SU-DHL-6 (cell line): Measurements from ENCODE around the gene EFCAB6.

Experiments
- H2AFZ ChIP-seq: fragments of 200-600 bp; sonication (generic); 2 replicates; pipeline ENCODE4 v1.6.1; 2014; ENCODE audit warnings: low read depth, mild to moderate bottlenecking, moderate library complexity, mixed read lengths, antibody characterized with exemption, low read length; ENCODE audit not compliant: severe bottlenecking
- H3F3A ChIP-seq: fragments of 200-600 bp; shearing (Covaris generic); 2 replicates; pipeline ENCODE4 v1.6.0; 2016; ENCODE audit warnings: antibody characterized with exemption, mild to moderate bottlenecking; ENCODE audit not compliant: insufficient read depth
- H3K27ac ChIP-seq: fragments of 200-600 bp; sonication (generic); 2 replicates; pipeline ENCODE4 v1.5.1; 2016; ENCODE audit warnings: low read depth, mild to moderate bottlenecking, low read length, moderate library complexity, mixed read lengths
- H3K27me3 ChIP-seq: fragments of 200-600 bp; sonication (generic), shearing (Covaris generic); 2 replicates; pipeline ENCODE4 v1.6.0; 2014; ENCODE audit warnings: mild to moderate bottlenecking, low read length
- H3K36me3 ChIP-seq: fragments of 200-600 bp; sonication (generic); 2 replicates; pipeline ENCODE4 v1.6.1; 2014; ENCODE audit warnings: mild to moderate bottlenecking, low read length, mixed read lengths
- H3K4me2 ChIP-seq: fragments of 300-600, 200-600 bp; shearing (Covaris generic), sonication (generic); 2 replicates; pipeline ENCODE4 v1.6.0; 2014; ENCODE audit warnings: low read length, low read depth, mild to moderate bottlenecking; ENCODE audit not compliant: poor library complexity, severe bottlenecking
- H3K4me3 ChIP-seq: fragments of 200-600 bp; sonication (generic); 2 replicates; pipeline ENCODE4 v1.5.1; 2014; ENCODE audit warnings: antibody characterized with exemption, low read length, mild to moderate bottlenecking, mixed read lengths; ENCODE audit not compliant: insufficient read depth, poor library complexity, severe bottlenecking
- H3K79me2 ChIP-seq: fragments of 200-600 bp; sonication (generic); 2 replicates; pipeline ENCODE4 v1.6.1; 2014; ENCODE audit warnings: mild to moderate bottlenecking, low read length, moderate library complexity; ENCODE audit not compliant: insufficient read depth
- H3K9ac ChIP-seq: fragments of 200-600 bp; sonication (generic); 2 replicates; pipeline ENCODE4 v1.7.0; 2014; ENCODE audit warnings: mild to moderate bottlenecking, low read length
- H3K9me2 ChIP-seq: fragments of 200-600 bp; sonication (generic); replicated peaks from 2 replicates; pipeline ENCODE4 v1.6.1; 2014; ENCODE audit warnings: low read length; ENCODE audit not compliant: insufficient read depth
- H3K9me3 ChIP-seq: fragments of 200-600 bp; sonication (generic); 2 replicates; pipeline ENCODE4 v1.6.1; 2014; ENCODE audit warnings: low read length, mixed read lengths; ENCODE audit not compliant: insufficient read depth
- H4K20me1 ChIP-seq: fragments of 200-600 bp; sonication (generic); 2 replicates; pipeline ENCODE4 v1.6.1; 2014; ENCODE audit warnings: low read depth, mild to moderate bottlenecking, antibody characterized with exemption, low read length, moderate library complexity, mixed read lengths
- EZH2phosphoT487 ChIP-seq: fragments of 200-600 bp; sonication (generic), shearing (Covaris generic); conservative IDR thresholded peaks from 2 replicates; pipeline ENCODE4 v1.6.1; 2018; ENCODE audit warnings: mild to moderate bottlenecking, antibody characterized with exemption, low read length, moderate library complexity, mixed read lengths
- TF ChIP-seq, protein P1 (sequence below): fragments of 200-600 bp; sonication (generic); IDR thresholded peaks from one replicate; pipeline ENCODE4 v1.5.1; 2017; ENCODE audit warnings: antibody characterized with exemption, mild to moderate bottlenecking, low read length, moderate library complexity; ENCODE audit not compliant: insufficient read depth, poor library complexity, severe bottlenecking

Gene EFCAB6

DNA sequence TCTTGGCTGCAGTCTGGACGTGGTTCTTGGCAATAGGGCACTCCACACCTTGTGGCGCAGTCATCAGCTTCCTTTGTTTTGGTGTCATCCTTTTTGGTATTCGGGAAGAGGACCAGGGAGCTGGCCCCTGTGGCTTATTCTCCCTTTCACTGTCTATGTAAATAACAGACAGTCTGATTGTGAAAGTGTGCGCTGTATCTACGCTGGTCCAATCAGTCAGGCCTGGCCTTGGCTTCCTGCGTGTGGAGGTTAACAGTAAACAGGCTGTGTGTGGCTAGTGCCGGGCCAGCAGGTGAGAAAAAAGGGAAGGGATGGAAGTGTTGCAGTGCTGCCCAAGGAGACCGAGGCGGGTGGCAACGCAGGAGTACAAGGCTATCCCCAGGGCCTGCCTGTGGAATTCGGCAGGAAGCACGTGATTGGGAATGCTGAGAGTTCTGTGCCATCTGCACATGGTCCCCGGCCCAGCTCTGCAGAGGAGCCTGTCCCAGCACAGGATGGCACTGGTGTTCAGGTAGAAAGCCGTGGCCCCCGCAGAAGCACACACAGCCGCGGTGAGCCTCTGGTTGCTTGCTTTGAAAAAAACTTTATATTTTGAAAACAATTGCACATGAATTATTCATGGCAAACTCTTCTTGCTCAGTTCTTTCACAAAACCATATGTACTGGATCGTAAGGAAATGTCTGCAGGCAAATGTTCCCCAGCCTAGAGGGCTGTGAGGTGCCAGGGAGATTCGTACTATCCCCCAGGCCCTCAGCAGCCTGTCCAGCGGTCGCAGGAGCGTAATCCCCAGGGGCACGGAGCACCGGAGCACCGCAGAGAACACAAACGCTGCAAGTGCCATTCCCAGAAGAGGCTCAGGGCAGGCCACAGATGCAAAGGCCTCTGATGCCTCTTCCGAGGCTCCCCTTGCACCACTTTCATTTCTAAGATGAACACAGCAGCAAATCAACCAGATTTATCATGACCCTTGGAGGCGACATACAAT lies 174.5 kb downstream of the EFCAB6 start:
- H3K9me2 ChIP-seq: no peaks in the 10 kb centered on the region
- H3K4me2 ChIP-seq: no peak overlapping the region
- H3F3A ChIP-seq: no peaks in the 10 kb centered on the region
- H3K4me3 ChIP-seq: no peak overlapping the region
- TF ChIP-seq, protein P1, sequence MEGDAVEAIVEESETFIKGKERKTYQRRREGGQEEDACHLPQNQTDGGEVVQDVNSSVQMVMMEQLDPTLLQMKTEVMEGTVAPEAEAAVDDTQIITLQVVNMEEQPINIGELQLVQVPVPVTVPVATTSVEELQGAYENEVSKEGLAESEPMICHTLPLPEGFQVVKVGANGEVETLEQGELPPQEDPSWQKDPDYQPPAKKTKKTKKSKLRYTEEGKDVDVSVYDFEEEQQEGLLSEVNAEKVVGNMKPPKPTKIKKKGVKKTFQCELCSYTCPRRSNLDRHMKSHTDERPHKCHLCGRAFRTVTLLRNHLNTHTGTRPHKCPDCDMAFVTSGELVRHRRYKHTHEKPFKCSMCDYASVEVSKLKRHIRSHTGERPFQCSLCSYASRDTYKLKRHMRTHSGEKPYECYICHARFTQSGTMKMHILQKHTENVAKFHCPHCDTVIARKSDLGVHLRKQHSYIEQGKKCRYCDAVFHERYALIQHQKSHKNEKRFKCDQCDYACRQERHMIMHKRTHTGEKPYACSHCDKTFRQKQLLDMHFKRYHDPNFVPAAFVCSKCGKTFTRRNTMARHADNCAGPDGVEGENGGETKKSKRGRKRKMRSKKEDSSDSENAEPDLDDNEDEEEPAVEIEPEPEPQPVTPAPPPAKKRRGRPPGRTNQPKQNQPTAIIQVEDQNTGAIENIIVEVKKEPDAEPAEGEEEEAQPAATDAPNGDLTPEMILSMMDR: no peak
- TF ChIP-seq EZH2phosphoT487: no peak
- H3K36me3 ChIP-seq: no peaks in the 10 kb centered on the region
- no peaks in the 10 kb centered on the region for H4K20me1 ChIP-seq
- H3K27ac ChIP-seq: no peak overlapping the region
- no peaks in the 10 kb centered on the region for H3K79me2 ChIP-seq
- H2AFZ ChIP-seq: no peak overlapping the region
- H3K9ac ChIP-seq: no peak overlapping the region
- peaks cover 8% of the 10 kb centered on the region; the same call in 1 of the 2 replicates for H3K9me3 ChIP-seq
- no peaks in the 10 kb centered on the region for H3K27me3 ChIP-seq

DNA sequence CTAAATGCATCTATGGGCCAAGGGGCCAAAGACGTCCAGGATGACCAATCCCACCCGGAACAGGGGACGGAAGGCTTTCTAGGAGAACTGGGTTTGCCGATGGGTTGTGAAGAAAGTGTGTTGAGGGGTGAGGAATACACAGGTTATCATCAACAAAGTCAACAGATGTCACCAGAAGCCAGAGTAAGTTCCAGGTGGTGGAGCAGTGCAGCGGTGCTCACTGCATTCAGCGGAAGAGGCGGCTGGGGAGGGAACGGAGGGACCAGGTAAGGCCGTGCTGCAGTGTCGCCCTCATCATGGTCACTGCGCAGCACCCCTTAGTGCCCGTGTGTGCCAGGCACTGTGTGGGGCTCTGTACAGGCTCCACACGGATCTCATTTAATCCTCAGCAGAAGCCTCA lies 176.0 kb downstream of the EFCAB6 start:
- Histone ChIP-seq H3K9me2 (no peaks in the 10 kb centered on the region), H3K9ac (no peak overlapping the region), H3K27ac (no peak overlapping the region), H2AFZ (no peak overlapping the region), H3K27me3 (no peaks in the 10 kb centered on the region), H4K20me1 (no peaks in the 10 kb centered on the region), H3K4me3 (no peak overlapping the region), H3K4me2 (no peak overlapping the region), H3K79me2 (no peaks in the 10 kb centered on the region), H3F3A (no peaks in the 10 kb centered on the region), H3K9me3 (peaks cover 8% of the 10 kb centered on the region; the same call in 1 of the 2 replicates), H3K36me3 (no peaks in the 10 kb centered on the region)
- no peak for TF ChIP-seq EZH2phosphoT487
- TF ChIP-seq, protein P1: no peak

DNA sequence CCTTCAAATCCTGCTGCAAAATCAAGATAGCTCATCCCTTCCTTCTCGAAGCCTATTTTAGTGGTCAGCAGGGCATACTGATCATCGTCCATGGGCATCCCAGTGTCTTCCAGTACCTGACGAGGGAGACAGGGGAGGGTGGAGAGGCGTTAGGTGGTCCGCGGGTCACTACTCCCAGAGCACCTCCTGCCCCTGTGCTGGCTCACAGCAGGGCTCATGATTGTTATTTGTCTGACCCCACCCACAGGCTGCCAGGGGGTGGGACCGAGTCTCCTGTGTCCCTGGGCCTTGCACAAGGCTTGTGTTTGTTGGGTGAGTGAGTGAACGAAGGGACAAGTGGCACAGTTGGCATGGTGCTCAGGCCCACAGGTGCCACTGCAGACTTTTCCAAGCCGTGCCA lies 177.0 kb downstream of the EFCAB6 start:
- H3K9me2 ChIP-seq: no peaks in the 10 kb centered on the region
- H3K9ac ChIP-seq: no peak overlapping the region
- no peaks in the 10 kb centered on the region for H4K20me1 ChIP-seq
- no peak overlapping the region for H2AFZ ChIP-seq
- H3K36me3 ChIP-seq: no peaks in the 10 kb centered on the region
- TF ChIP-seq, protein P1: no peak
- no peak for TF ChIP-seq EZH2phosphoT487
- H3K79me2 ChIP-seq: no peaks in the 10 kb centered on the region
- no peak overlapping the region for H3K27ac ChIP-seq
- H3K9me3 ChIP-seq: peaks cover 8% of the 10 kb centered on the region; the same call in 1 of the 2 replicates
- no peaks in the 10 kb centered on the region for H3F3A ChIP-seq
- no peak overlapping the region for H3K4me2 ChIP-seq
- no peak overlapping the region for H3K4me3 ChIP-seq
- no peaks in the 10 kb centered on the region for H3K27me3 ChIP-seq
